ENCODE measurements around the gene TAL2. TPM values are rescaled to one million over a fixed set of nuclear protein-coding genes. Genes with fewer than 3 reads are reported as not detected.
"Not testable (repeated sequence)": the region's sequence is repeated elsewhere in the genome, so short reads cannot be mapped to it uniquely, and the experiment has no call there.

TAL2 gene
- total RNA-seq, 4 donors from 2014 or later = 0.55 TPM; not detected in 3

- Histone ChIP-seq H3K9me3 (no peaks in the 10 kb centered on the region), H3K27me3 (peaks cover 0 to 2% of the 10 kb centered on the region in 2 donors), H3K27ac (no peak overlapping the region), H3K4me1 (no peaks in the 10 kb centered on the region), H3K36me3 (no peaks in the 10 kb centered on the region), H3K4me3 (no peak overlapping the region)
- no peak for DNase-seq
- intact Hi-C loops (cut with DNase I; ENCODE audit: low total_unique reads) = no loop called here
- TF ChIP-seq CTCF (IDR thresholded peaks at IDR 0.05) (no peak), POLR2A (IDR thresholded peaks at IDR 0.05) (no peak)
Observed at GRCh38 chr9:105697871-105698270, 35.6 kb downstream of the TAL2 start.

GRCh38 chr9:105698348-105698870 is 36.2 kb downstream of the TAL2 start:
- Histone ChIP-seq H3K4me1 (no peaks in the 10 kb centered on the region), H3K27me3 (no peaks in the 10 kb centered on the region), H3K9me3 (no peaks in the 10 kb centered on the region), H3K36me3 (no peaks in the 10 kb centered on the region), H3K4me3 (no peak overlapping the region), H3K27ac (no peak overlapping the region)
- intact Hi-C loops (cut with DNase I; ENCODE audit: low total_unique reads) = no loop called here
- no peak for DNase-seq
- no peak for TF ChIP-seq CTCF (IDR thresholded peaks at IDR 0.05)
- no peak for TF ChIP-seq POLR2A (IDR thresholded peaks at IDR 0.05)

- intact Hi-C loops (cut with DNase I; ENCODE audit: low total_unique reads) = no loop called here
- Histone ChIP-seq H3K9me3 (no peaks in the 10 kb centered on the region), H3K36me3 (no peaks in the 10 kb centered on the region), H3K4me1 (no peaks in the 10 kb centered on the region), H3K27ac (no peak overlapping the region), H3K4me3 (no peak overlapping the region), H3K27me3 (no peaks in the 10 kb centered on the region)
- no peak for DNase-seq
- TF ChIP-seq POLR2A (IDR thresholded peaks at IDR 0.05) (no peak), CTCF (IDR thresholded peaks at IDR 0.05) (no peak)
Observed at GRCh38 chr9:105700668-105701067, 38.4 kb downstream of the TAL2 start.

GRCh38 chr9:105701145-105701544 is 38.9 kb downstream of the TAL2 start:
- no peak for DNase-seq
- Histone ChIP-seq H3K27ac (no peak overlapping the region), H3K9me3 (no peaks in the 10 kb centered on the region), H3K36me3 (no peaks in the 10 kb centered on the region), H3K27me3 (no peaks in the 10 kb centered on the region), H3K4me1 (no peaks in the 10 kb centered on the region), H3K4me3 (no peak overlapping the region)
- intact Hi-C loops (cut with DNase I; ENCODE audit: low total_unique reads) = no loop called here
- TF ChIP-seq POLR2A (IDR thresholded peaks at IDR 0.05) (no peak), CTCF (IDR thresholded peaks at IDR 0.05) (no peak)

- TF ChIP-seq CTCF (IDR thresholded peaks at IDR 0.05) (no peak), POLR2A (IDR thresholded peaks at IDR 0.05) (no peak)
- H3K9me3 ChIP-seq = no peaks in the 10 kb centered on the region
- intact Hi-C loops (cut with DNase I; ENCODE audit: low total_unique reads) = no loop called here
Observed at GRCh38 chr9:105702207-105702606, 40.0 kb downstream of the TAL2 start.

GRCh38 chr9:105703638-105704037 is 41.4 kb downstream of the TAL2 start:
- H3K9me3 ChIP-seq; H3K4me1 ChIP-seq; H3K27ac ChIP-seq; H3K27me3 ChIP-seq; intact Hi-C loops (cut with DNase I; ENCODE audit: low total_unique reads); H3K4me3 ChIP-seq; H3K36me3 ChIP-seq; DNase-seq: not testable (repeated sequence)

More at GRCh38 chr9:105702207-105702606, 40.0 kb downstream of the TAL2 start:
- Histone ChIP-seq H3K4me3 (no peak overlapping the region), H3K36me3 (no peaks in the 10 kb centered on the region), H3K27me3 (no peaks in the 10 kb centered on the region), H3K4me1 (no peaks in the 10 kb centered on the region), H3K27ac (no peak overlapping the region)
- no peak for DNase-seq

All from uterus (tissue), 4 donors.